Activated T-cell treated with anti-CD3 and anti-CD28 coated beads, Interleukin-2, amount 50 U/mL, for 48 hours (primary cell): Measurements from ENCODE around the gene LRP1.

Experiments used
- DNase-seq, 2 experiments: peaks; one replicate each; pipeline ENCODE4 v3.0.0-alpha.2; 2020

LRP1 gene

DNA sequence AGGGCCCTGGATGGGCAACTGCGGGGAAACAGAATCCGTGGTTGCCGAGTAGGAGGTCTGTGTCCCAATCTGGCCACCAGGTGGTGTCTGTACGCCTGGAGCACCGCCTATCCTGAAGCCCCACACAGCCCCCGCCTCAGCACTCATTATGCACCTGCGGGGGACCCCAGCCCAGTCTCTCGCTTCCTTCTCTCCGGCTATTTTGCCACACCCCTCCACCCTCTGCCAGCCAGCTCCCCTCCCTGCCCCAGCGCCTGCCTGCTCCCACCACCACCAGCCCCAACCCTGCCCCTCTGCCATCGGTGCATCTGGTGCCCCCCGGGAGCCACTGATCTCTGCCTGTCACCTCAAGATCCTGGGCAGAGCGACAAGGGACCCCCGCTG lies 86.1 kb downstream of the LRP1 start:
- peak; percentile 77 to 82 for DNase-seq

DNA sequence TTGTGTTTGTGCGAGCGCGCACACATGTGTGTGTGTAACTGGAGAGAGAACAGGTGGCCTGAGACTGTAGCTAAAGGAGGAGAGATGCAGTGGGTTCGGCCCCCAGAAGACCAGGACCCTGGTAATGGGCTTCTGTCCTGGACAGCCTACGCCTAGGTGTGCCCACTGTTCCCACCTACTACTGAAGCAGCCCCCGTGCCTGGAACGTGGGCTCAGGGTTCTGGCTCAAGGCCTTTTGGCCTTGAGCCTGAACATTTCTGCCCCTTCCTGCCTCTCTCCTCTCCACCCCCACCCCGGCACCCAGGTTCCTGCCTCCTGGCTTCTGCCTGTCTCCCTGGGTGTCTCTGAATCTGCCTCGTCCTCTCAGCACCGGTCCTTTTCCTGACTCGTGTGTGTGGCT lies 86.8 kb downstream of the LRP1 start:
- no peak for DNase-seq

DNA sequence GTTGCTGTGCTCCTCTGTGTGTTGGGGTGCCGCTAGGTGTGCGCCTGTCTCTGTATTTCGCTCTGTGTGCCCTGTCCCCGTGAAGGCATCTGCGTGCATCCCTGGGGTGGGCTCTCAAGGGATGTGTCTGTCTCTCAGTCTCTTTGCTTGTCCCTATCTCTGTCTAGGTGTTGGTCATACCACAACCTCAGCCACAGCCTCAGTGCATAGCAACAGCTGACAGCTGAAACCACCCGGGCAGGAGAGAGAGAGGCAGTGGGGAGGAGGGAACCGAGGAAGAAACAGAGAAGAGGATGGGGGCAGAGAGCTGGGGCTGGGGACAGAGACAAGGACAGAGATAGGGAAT lies 87.4 kb downstream of the LRP1 start:
- DNase-seq, result peak; percentile 56 to 61

DNA sequence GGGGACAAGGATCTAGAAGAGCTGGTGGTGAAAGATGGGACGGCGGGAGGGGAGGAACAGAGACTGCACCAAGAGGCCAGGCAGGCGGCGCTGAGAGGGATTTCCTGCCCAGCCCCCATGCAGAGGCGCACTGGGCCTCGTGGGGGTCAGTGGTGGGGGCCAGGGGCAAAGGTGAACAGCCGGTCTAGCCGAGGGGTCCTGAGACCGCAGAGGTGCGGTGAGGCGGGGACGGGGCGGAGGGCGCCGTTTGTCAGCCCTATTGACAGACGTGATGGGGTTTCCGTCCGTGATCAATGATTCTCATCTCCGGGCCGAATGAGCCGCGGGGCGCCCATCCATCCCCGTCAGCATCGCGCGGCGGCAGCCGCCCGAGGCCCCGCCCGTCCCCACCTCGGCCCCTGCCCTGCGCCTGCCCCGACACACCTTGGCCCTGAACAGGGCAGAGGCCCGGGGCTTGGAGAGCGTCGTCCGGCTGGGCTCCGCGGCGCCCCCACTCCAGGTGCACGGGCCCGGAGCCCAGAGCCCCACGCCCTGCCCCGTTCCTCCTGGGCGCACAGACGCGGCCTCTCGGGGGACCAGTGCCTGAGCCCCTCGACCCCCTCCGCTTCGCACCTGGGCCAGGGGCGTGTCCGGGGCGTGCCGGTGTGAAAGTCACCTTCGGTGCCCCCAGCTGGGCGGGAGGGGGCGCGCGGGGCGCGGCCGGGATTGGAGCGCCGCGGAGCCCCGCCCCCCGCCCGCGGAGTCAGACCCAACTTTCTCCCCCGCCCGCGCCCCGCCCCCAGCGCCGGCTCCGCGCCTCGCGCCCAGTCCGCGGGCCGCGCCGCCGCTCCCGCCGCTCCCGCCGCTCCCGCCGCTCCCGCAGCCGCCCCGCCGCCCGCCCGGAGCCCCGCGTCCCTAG lies 88.0 kb downstream of the LRP1 start, which contains the start of gene NXPH4:
Gene NXPH4, plus strand, starts transcription at position 781 of the 898 bp plus-strand sequence. CDS start 176 bp downstream, outside the sequence.
- peak; percentile 62 to 70 for DNase-seq

DNA sequence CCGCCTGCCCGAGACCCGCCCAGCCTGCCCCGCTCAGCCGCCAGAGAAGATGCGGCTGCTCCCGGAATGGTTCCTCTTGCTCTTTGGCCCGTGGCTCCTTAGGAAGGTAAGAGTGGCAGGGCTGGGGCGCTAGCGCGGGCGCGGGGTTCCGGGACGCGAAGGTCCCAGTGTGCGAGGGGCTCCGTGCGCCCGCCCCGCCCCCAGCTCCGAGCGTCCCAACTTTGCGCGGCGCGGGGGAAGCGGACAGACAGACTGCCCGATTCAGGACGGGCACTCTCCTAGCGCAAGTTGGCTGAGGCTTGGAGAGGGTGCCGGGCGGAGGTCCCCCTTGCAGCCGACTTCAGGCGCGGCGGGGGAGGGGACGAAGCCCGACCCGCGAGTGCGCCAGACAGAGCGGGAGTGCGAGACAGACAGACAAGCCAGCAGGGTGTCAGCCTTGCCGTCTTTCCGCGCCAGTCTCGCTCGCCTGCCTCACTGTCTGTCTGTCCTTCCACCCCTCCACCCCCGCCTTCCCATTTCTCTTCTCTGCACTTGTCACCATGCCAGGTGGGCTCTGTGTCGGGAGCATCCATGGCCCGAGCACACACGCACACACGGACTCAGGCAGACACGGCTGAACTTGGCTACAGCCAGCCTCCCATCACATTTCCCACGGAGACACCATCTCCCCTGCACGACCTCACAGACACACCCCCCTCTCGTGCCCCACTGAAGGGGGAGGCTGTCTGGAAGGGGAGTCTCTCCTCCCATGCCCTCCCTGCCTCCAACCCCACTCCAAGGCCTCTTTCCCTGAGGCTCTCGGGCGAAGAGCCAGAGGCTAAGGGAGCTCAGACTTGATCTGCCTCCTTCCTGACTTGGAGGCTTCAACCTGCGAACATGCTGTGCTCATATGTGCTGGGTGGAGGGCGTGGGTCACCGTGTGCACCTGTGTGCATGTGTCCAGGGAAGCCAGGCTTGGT lies 88.9 kb downstream of the LRP1 start:
- peak; percentile 45 to 49 for DNase-seq

DNA sequence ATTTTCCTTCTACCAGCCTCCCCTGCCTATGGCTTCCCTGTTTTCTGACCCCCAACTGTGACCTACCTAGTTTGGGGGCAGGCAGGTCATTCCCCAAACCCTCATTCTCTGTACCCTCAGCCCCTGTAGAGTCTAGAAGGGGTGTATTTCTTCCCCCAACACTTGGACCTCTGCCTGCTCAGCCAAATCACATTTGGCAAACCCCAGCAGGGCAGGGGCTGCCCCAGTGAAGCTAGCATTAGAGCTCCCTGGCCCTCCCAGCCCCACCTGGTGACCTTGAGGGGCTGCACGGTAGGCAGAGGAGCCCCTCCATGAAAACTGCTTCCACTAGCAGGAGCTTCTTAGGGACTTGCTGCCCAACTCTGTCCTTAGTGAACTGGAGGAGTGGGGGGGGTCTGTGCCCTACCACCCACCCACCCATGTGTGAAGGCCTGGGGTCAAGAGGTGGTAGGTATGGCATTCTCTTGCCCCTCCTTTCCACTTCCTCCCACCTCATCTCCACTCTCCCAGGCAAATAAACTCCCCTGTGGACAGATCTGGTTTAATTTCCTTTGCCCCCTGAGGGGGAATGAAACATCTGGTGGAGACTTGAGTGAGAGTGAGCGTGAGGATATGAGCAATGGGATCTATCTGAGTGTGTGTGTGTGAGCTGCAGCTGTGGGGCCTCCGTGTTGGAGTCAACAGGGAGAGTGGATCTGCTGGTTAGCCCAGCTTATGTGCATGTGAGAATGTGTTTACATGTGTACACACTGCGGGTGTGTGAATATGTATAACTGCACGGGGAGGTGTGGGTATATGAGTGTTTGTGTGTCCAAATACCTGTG lies 90.0 kb downstream of the LRP1 start:
- DNase-seq, result peak in 1 of 2 experiments; percentile 27

DNA sequence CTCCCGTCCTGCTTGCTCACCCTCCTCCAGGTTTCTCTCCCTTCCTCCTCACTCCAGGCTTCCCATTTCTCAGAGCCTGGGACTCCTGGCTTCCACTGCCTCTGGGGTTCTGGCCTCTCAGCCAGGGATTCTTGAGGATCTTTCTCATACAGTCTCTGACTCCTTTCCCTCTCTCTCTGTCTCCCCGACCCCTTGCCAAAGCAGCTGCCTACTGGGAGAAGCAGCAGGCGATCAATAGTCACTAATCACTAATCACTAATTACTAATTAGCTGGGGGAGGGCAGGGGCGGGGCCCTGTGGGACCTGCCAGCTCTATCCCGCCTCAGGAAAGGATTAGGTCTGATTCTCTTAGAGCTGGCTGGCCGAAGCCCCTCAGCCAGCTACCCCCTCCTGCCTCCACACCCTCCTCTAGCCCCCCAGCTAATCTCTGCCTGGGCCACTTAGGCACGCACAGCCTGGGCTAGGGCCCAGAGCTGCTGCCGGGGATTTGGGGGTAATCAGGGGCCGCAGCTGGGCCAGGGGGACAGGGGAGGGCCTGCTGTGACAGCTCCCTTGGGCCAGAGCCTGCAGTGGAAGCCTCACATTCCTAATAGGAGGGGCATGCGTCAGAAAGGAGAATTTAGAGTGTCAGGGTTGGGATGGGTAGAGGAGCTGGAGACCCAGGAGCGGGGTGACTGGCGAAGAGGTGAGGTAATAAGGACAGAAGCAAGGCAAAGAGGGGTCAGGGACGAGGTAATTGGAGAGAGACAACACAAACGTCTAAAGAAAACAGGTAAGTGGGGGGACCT lies 91.1 kb downstream of the LRP1 start:
- DNase-seq, result peak in 1 of 2 experiments; percentile 18

DNA sequence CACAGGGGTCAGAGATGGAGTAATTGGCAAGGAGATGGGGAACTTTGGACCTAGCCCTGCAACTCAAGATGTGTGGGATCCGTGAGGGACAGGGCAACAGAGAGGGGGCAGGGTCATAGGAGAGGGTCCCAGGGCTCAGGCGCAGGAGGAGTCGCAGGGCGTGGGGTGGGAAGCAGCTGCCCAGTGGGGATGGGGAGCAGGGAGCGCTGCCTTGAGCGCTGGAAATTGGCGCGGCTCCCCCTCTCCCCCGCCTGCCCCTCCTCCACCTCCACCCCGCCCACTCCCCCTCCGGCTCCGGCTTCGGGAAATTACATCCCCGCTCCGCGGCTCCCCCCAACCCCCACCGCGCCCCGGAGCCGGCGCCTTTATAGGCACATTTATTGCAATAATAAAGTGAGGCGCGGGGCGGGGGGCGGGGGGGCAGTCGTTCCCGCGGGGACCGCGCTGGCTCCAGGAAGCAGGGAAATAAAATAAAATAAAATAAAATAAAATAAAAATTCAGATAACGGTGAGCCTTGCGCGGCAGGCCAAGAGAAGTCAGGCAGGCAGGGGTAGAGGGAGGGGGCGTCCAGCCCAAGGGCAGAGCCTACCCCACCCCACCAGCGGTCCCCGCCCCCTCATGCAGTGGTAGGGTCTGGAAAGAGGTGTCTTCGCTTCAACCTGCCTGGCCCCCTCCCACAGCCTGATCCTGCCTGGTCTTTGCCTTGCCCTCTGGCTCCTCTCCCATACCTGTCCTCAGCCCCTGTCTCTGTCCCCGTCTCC lies 91.9 kb downstream of the LRP1 start:
- peak in 1 of 2 experiments; percentile 20 for DNase-seq

DNA sequence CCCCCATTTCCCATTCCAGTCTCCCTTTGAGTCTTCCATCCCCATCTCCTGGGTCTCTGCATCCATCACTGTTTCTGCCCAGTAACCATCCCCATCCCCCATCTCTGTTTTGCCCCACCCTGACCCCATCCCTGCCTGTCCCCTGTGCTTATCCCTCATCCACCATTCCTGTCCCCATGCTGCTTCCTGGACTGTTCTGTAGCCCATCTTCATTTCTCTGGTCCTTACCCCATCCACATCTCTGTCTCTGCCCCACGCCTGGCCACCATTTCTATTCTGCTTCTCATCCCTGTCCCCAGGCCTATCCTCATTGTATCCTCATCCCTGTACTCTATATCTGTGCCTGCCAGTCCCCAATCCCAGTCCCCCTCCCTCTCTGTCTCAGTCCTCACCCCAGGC lies 92.5 kb downstream of the LRP1 start:
- peak in 1 of 2 experiments; percentile 20 for DNase-seq

DNA sequence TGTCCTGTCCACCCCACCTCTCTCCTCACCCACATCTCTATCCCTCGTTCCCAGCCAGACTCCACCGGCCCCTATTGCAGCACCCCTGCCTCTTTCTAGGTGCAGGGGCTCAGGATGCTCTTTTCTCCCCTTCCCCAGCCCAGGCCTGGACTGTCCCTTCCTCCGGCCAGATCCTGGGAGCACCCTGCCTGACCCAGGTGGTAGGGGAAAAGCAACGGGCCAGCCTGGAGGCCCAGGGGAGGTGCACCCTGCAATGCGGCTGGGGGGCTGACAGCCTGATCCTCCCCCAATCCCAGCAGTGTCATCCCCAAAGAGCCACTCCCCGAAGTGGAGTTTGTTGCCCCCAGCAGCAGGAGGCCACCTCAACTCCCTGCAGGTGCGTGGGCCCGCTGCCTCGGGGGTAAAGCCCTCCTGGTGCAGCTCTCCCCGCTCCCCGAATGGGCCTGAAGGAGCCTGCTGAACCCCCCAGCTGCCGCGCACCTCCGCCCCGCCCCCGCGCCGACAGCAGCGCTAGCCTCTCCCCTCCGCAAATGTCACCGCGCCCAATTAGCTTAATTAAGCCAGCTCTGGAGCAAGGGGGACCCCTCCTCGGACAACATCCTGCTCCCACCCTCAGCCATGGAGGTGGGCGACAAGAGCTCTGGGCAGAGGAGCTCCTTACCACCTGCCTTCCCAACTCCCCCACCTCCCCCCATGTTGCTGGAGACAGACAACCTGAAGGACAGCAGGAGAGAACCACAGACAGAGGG lies 93.1 kb downstream of the LRP1 start:
- peak in 1 of 2 experiments; percentile 35 for DNase-seq

DNA sequence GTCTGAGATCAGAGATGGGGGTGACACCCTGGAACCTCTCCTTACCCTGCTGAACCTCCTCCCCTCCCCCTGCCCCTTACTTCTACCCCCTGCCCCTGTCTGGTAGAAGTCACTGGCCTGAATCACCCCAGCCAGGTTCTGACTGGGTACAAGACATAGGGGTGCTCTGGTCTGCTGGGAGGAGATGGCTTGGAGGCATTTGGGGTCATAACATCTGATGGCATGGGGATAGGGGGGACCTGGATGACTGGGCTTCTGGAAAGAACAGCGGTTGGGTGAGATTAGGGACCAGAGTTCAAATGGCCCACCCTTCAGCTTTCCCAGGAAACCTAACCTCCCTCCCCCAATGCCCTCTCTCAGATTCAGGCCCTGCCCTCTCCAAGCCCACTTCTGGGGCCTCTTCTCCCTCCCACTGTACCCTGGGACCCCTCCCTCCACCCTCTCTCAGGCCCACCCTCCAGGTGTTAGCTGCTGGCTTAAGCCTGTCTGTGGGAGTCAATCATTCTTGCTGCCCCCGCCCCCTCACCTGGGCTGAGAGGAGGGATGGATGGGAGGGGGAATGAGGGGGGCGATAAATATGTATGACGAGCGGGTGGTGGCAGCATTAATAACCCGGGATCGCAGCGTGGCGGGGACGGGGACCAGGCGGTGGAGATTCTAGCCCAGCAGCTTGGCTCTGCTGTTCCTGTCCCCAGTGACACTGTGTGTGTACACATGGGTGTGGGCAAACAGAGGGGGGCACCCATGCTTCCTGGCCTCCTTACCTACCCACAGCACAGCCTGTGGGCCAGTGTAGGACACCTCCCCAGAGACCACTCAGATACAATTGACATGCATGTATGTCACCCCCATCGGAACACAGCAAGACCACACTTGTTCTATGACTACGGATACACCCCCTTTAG lies 94.3 kb downstream of the LRP1 start:
- DNase-seq, result peak in 1 of 2 experiments; percentile 18

DNA sequence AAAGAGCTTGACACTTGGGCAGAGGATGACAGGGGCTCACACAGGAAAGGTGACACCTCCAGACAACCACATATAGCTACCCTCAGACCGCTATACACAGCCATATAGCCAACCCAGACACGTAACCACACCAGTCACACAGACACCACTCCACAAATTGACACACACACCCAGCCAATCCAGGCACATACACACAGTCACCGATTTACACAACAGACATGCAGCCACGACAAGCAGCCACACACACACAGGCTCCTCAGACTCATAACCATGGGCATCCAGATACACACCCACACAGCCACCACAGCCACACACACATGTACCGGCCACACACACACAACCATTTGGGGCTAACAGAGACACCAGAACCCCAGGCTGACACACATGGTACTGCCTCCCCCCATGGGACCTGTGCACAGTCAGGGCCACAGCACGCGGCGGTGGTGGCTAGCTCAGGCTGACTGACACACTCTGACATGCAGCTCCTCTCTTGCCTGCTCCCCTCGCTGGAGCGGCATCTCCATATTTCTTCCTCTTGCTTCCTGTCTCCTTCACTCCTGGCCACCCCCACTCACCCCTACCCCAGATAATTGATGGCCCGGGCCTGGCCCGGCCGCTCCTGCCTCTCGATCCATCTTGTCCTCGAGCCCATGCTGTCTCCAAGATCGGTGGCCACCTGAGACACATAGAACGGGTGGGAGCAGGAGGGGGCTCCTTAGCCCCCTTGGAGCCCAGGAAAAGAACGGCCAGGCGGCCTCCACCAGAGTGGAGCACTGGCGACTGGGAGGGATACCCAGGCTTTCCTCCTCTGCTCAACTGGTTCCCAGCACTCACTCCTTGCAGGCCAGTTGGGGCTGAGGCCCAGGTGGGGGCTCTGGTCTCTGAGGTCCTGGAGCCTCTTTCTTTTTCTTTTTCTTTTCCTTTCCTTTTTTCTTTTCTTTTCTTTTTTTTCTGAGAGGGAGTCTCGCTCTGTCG lies 95.2 kb downstream of the LRP1 start:
- peak; percentile 46 to 55 for DNase-seq

DNA sequence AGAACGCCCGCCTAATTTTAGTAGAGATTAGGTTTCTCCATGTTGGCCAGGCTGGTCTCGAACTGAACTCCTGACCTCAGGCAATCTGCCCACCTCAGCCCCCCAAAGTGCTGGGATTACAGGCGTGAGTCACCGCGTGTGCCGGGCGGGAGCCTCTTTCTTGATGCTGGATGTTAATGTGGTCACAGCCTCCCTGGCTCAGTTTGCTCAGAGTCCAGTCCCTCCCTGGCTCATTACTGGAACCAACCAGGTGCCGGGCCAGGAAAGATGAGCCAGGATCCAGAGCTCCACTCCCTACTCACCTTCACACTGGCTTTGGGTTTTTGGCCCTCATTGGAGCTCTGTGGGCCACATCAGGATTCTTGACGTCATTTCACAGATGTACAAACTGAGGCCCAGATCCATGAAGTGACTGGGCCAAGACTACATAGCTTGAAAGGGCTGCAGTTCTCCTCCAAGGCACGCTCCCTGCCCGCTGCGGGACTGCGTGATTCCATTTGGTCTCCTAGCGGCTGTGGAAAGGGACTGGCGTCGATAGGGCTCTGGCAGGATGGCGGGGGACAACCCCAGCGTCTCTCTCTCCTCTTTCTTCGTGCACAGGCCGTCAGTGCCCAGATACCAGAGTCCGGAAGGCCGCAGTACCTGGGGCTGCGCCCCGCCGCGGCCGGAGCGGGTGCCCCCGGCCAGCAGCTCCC lies 96.1 kb downstream of the LRP1 start:
- DNase-seq, result no peak

DNA sequence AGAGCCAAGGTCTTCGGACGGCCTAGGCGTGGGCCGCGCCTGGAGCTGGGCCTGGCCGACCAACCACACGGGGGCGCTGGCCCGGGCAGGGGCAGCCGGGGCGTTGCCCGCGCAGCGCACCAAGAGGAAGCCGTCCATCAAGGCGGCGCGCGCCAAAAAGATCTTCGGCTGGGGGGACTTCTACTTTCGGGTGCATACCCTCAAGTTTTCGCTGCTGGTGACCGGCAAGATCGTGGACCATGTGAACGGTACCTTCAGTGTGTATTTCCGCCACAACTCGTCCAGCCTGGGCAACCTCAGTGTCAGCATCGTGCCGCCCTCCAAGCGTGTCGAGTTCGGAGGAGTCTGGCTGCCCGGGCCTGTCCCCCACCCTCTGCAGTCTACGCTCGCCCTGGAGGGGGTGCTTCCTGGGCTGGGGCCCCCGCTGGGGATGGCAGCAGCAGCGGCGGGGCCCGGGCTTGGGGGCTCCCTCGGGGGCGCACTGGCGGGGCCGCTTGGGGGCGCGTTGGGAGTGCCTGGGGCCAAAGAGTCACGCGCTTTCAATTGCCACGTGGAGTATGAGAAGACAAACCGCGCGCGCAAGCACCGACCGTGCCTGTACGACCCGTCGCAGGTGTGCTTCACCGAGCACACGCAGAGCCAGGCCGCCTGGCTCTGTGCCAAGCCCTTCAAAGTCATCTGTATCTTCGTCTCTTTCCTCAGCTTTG lies 96.8 kb downstream of the LRP1 start:
- peak; percentile 75 to 80 for DNase-seq

DNA sequence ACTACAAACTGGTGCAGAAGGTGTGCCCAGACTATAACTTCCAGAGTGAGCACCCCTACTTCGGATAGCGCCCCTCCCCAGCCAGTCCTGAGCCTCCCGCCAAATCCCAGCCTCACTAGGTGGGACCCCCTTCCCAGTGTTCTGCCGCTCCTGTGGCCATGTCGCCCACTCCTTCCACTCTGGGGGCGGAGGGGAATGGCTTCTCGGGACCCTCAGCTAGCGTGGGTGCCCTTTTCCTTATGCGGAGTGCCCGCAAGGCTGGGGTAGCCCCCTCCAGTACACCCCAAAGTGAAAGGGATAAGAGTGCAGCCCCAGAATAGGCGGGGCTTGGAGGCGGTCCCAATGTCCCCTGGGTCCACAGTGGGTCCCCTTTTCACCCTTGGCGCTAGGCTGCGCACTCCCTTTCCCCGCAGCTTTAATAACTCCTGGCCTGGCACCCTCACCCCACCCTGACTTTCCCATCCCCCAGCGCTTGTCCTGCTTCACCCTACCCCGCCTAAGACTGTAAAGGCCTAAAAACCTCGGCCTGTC lies 97.5 kb downstream of the LRP1 start:
- DNase-seq, result peak in 1 of 2 experiments; percentile 58
